HCT116 (cell line): ENCODE results near the gene TDRD9. TPM values are rescaled to one million over a fixed set of nuclear protein-coding genes. Genes with fewer than 3 reads are reported as not detected.

ENCODE experiments used
- ATAC-seq: fragments of 200-7000 bp; cut with Tn5 transposase; 2 replicates; pipeline ENCODE4 v1.9.1; 2020; ENCODE audit warnings: mild to moderate bottlenecking, moderate library complexity
- BruUV-seq: library from RNA; stranded (reverse); fragments of 400-500 nt; replicated peaks from 2 replicates; lab custom pipeline; 2021; lab: Mats Ljungman, UMichigan
- CTCF ChIA-PET: fragments of 300-600 bp; sonication (Branson Sonifier 250); formaldehyde crosslinking; loops from one replicate; lab custom pipeline; 2021; ENCODE audit warnings: antibody characterized with exemption; lab: Charles Lee
- POLR2A ChIA-PET: fragments of 300-600, 350-600 bp; sonication (Branson Sonifier 250); formaldehyde crosslinking; loops from one replicate; lab custom pipeline; 2021; ENCODE audit warnings: antibody characterized with exemption; lab: Charles Lee
- RAD21 ChIA-PET, 2 experiments: fragments of 300-600 bp; sonication (Branson Sonifier 250); formaldehyde crosslinking; loops; one replicate each; lab custom pipeline; 2023; ENCODE audit warnings: low total read pairs in 2 of 2; ENCODE audit not compliant: uncharacterized antibody in 2 of 2, unreplicated experiment in 2 of 2, low non-redundant PET in 1 of 2; lab: Charles Lee
- DNase-seq: peaks from one replicate; pipeline ENCODE4 v3.0.0-alpha.2; 2010; ENCODE audit warnings: low read depth, low spot score
- H2AFZ ChIP-seq: fragments of 200-600 bp; shearing (Covaris generic), sonication (generic); 2 replicates; pipeline ENCODE4 v1.6.1; 2017; ENCODE audit warnings: low read depth, mixed run types, mixed read lengths, antibody characterized with exemption, low read length; ENCODE audit not compliant: poor library complexity, severe bottlenecking
- H3K27ac ChIP-seq: 2 replicates; pipeline ENCODE4 v1.5.1; 2012; ENCODE audit warnings: low read depth, low read length
- H3K27me3 ChIP-seq: fragments of 200-600 bp; sonication (generic); 2 replicates; pipeline ENCODE4 v1.6.1; 2016; ENCODE audit warnings: mixed run types, low read length, mixed read lengths; ENCODE audit not compliant: insufficient read depth
- H3K36me3 ChIP-seq, 2 experiments: fragments of 200-500 bp in 1 of 2; fragments of 200-600 bp in 1 of 2; sonication (Bioruptor generic) in 1 of 2; sonication (generic) in 1 of 2; 2 replicates each; pipeline versions ENCODE4 v1.5.1 to v1.6.1; 2014 to 2016; ENCODE audit warnings: low read length in 2 of 2, inconsistent platforms in 1 of 2, mixed read lengths in 1 of 2, mixed run types in 1 of 2; ENCODE audit not compliant: insufficient read depth in 2 of 2, control insufficient read depth in 1 of 2
- H3K4me1 ChIP-seq, 2 experiments: fragments of 200-600 bp in 1 of 2; sonication (generic) in 1 of 2; 2 replicates each; pipeline versions ENCODE4 v1.5.1 to v1.6.1; 2012 to 2017; ENCODE audit warnings: low read length in 2 of 2, inconsistent platforms in 1 of 2, mild to moderate bottlenecking in 1 of 2, mixed read lengths in 1 of 2, mixed run types in 1 of 2, moderate library complexity in 1 of 2; ENCODE audit not compliant: insufficient read depth in 2 of 2, control insufficient read depth in 1 of 2
- H3K4me2 ChIP-seq: fragments of 200-600 bp; sonication (generic); 2 replicates; pipeline ENCODE4 v1.6.1; 2017; ENCODE audit warnings: mixed run types, low read length, mixed read lengths
- H3K4me3 ChIP-seq, 2 experiments: fragments of 200-600 bp in 1 of 2; sonication (generic) in 1 of 2; replicated peaks in 1 of 2; 2 replicates each; pipeline ENCODE4 v1.5.1; 2011 to 2016; ENCODE audit warnings: low read length in 2 of 2, control low read depth in 1 of 2, low read depth in 1 of 2, mild to moderate bottlenecking in 1 of 2, mixed read lengths in 1 of 2, mixed run types in 1 of 2
- H3K79me2 ChIP-seq: fragments of 200-600 bp; sonication (generic); 2 replicates; pipeline ENCODE4 v1.6.1; 2017; ENCODE audit warnings: mild to moderate bottlenecking, mixed run types, low read length, moderate library complexity, mixed read lengths; ENCODE audit not compliant: insufficient read depth
- H3K9ac ChIP-seq: fragments of 200-600 bp; sonication (generic); 2 replicates; pipeline ENCODE4 v1.6.1; 2016; ENCODE audit warnings: low read length, mixed read lengths
- H3K9me2 ChIP-seq: fragments of 200-600 bp; sonication (generic), shearing (Covaris generic); 2 replicates; pipeline ENCODE4 v1.6.1; 2017; ENCODE audit warnings: mixed run types, mild to moderate bottlenecking, moderate library complexity; ENCODE audit not compliant: insufficient read depth
- H3K9me3 ChIP-seq, 2 experiments: fragments of 200-500 bp in 1 of 2; fragments of 200-600 bp in 1 of 2; sonication (Bioruptor generic) in 1 of 2; sonication (generic) in 1 of 2; 2 replicates each; pipeline ENCODE4 v1.6.1; 2014 to 2017; ENCODE audit warnings: low read length in 2 of 2, mixed read lengths in 2 of 2, inconsistent platforms in 1 of 2, low read depth in 1 of 2, mild to moderate bottlenecking in 1 of 2, mixed run types in 1 of 2, moderate library complexity in 1 of 2; ENCODE audit not compliant: control insufficient read depth in 1 of 2, insufficient read depth in 1 of 2
- H4K20me1 ChIP-seq: fragments of 200-600 bp; sonication (generic), shearing (Covaris generic); 2 replicates; pipeline ENCODE4 v1.6.1; 2017; ENCODE audit warnings: mixed run types, mild to moderate bottlenecking, moderate library complexity; ENCODE audit not compliant: insufficient read depth
- ATF3 ChIP-seq: IDR thresholded peaks from 2 replicates; pipeline ENCODE4 v1.6.1; 2012
- CBX3 ChIP-seq: IDR thresholded peaks from 2 replicates; pipeline ENCODE4 v1.6.1; 2012; ENCODE audit warnings: low read depth
- CEBPB ChIP-seq: IDR thresholded peaks from 2 replicates; pipeline ENCODE4 v1.6.1; 2012; ENCODE audit warnings: low read depth
- EGR1 ChIP-seq: IDR thresholded peaks from 2 replicates; pipeline ENCODE4 v1.6.1; 2012; ENCODE audit warnings: low read depth
- ELF1 ChIP-seq: IDR thresholded peaks from 2 replicates; pipeline ENCODE4 v1.6.1; 2012; ENCODE audit warnings: low read depth, borderline replicate concordance
- EZH2 ChIP-seq: fragments of 200-600 bp; sonication (generic); IDR thresholded peaks from 2 replicates; pipeline ENCODE4 v1.6.1; 2017; ENCODE audit warnings: antibody characterized with exemption, mixed run types
- EZH2phosphoT487 ChIP-seq: fragments of 200-600 bp; IDR thresholded peaks from 2 replicates; pipeline ENCODE4 v1.6.1; 2018; ENCODE audit warnings: antibody characterized with exemption, borderline replicate concordance
- FOSL1 ChIP-seq: IDR thresholded peaks from 2 replicates; pipeline ENCODE4 v1.6.1; 2012; ENCODE audit warnings: low read depth
- JUND ChIP-seq: IDR thresholded peaks from 2 replicates; pipeline ENCODE4 v1.6.1; 2012
- POLR2A ChIP-seq: IDR thresholded peaks from 2 replicates; pipeline ENCODE4 v1.7.0; 2011; ENCODE audit warnings: borderline replicate concordance; ENCODE audit not compliant: insufficient read depth, insufficient read length; ENCODE audit errors: extremely low read depth
- POLR2AphosphoS5 ChIP-seq: IDR thresholded peaks from 2 replicates; pipeline ENCODE4 v1.6.1; 2011; ENCODE audit warnings: mild to moderate bottlenecking, low read depth, low read length, moderate library complexity
- RAD21 ChIP-seq: IDR thresholded peaks from 2 replicates; pipeline ENCODE4 v1.6.1; 2012; ENCODE audit warnings: low read depth, mild to moderate bottlenecking
- REST ChIP-seq: IDR thresholded peaks from 2 replicates; pipeline ENCODE4 v1.6.1; 2012; ENCODE audit warnings: low read depth
- SIN3A ChIP-seq: IDR thresholded peaks from 2 replicates; pipeline ENCODE4 v1.6.1; 2012; ENCODE audit warnings: low read depth
- SP1 ChIP-seq: IDR thresholded peaks from 2 replicates; pipeline ENCODE4 v1.6.1; 2012; ENCODE audit warnings: low read depth
- SRF ChIP-seq: IDR thresholded peaks from 2 replicates; pipeline ENCODE4 v1.6.1; 2012; ENCODE audit warnings: low read depth
- TCF7L2 ChIP-seq: IDR thresholded peaks from 2 replicates; pipeline ENCODE4 v1.7.0; 2011; ENCODE audit warnings: borderline replicate concordance, inconsistent platforms; ENCODE audit not compliant: insufficient read depth, insufficient read length; ENCODE audit errors: extremely low read depth
- YY1 ChIP-seq: IDR thresholded peaks from 2 replicates; pipeline ENCODE4 v1.6.1; 2011; ENCODE audit warnings: low read length, low read depth, moderate library complexity, mild to moderate bottlenecking; ENCODE audit not compliant: insufficient replicate concordance; ENCODE audit errors: extremely low read depth
- ZBTB33 ChIP-seq: IDR thresholded peaks from 2 replicates; pipeline ENCODE4 v1.6.1; 2011; ENCODE audit warnings: mild to moderate bottlenecking, low read length, moderate library complexity; ENCODE audit not compliant: insufficient replicate concordance; ENCODE audit errors: extremely low read depth
- ZFX ChIP-seq: fragments of 450-650 bp; IDR thresholded peaks from 2 replicates; pipeline ENCODE4 v1.6.1; 2017
- ZNF274 ChIP-seq: fragments of 200-500 bp; sonication (Bioruptor generic); IDR thresholded peaks from 2 replicates; pipeline ENCODE4 v1.6.1; 2014; ENCODE audit warnings: mild to moderate bottlenecking, low read depth, low read length, inconsistent platforms
- intact Hi-C: fragments of 100-400 bp; cut with micrococcal nuclease; formaldehyde crosslinking; loops from 2 replicates; pipeline ENCODE4 v1.10.0; 2022
- total RNA-seq: library from RNA; stranded (reverse); gene quantifications from one replicate; pipeline ENCODE4 v1.2.1, GENCODE V29; 2021; ENCODE audit not compliant: unreplicated experiment

The TDRD9 gene
- total RNA-seq, 1 experiment from 2014 or later: not detected

GRCh38 chr14:103920981-103921854, 7.0 kb upstream of the TDRD9 start:
- H3K4me2 ChIP-seq: peak overlapping the region; percentile 88
- no peaks in the 10 kb centered on the region for H3K9me2 ChIP-seq
- peaks cover 7% of the 10 kb centered on the region in 2 experiments; a peak in 3 of 4 replicates for H3K36me3 ChIP-seq
- ChIA-PET POLR2A (interaction anchor here (1.2 kb wide), 1 partner anchor 60 kb away, joined by 3 read pairs; no protein-coding TSS in a partner anchor), RAD21 (interaction anchor here in 1 of 2 experiments (0.7 kb wide), 1 partner anchor 17 kb away, joined by 4 read pairs; no protein-coding TSS in a partner anchor), CTCF (interaction anchor here (0.6 to 1.4 kb wide), 8 partner anchors 10 to 115 kb away, joined by 3 to 4 read pairs (median 3); no protein-coding TSS in a partner anchor)
- intact Hi-C loops: no loop called here
- ATAC-seq (peak; percentile 98), DNase-seq (peak; percentile 86)
- H3K27me3 ChIP-seq: no peaks in the 10 kb centered on the region
- H3K27ac ChIP-seq: peak overlapping the region; percentile 85
- peak overlapping the region; percentile 70 for H2AFZ ChIP-seq
- peak overlapping the region; percentile 89 for H3K9ac ChIP-seq
- no peaks in the 10 kb centered on the region for H4K20me1 ChIP-seq
- peaks cover 52% of the 10 kb centered on the region for H3K79me2 ChIP-seq
- peak overlapping the region; percentile 94 to 99 for H3K4me3 ChIP-seq
- BruUV-seq: TSS peak; percentile 77
- no peaks in the 10 kb centered on the region for H3K9me3 ChIP-seq
- peaks cover 6 to 16% of the 10 kb centered on the region in 2 experiments; a peak in 3 of 4 replicates for H3K4me1 ChIP-seq
- TF ChIP-seq ELF1 (peak; percentile 97), EZH2phosphoT487 (no peak), SP1 (peak; percentile 71), RAD21 (0 out of 2 replicates have a peak, but pooled peaks have one; percentile 24), ZNF274 (no peak), ZBTB33 (peak; percentile 67), POLR2A (peak; percentile 84), JUND (0 out of 2 replicates have a peak, but pooled peaks have one; percentile 17), TCF7L2 (peak; percentile 31), ATF3 (no peak), YY1 (peak; percentile 77), CBX3 (peak; percentile 90; the same call in 1 of the 2 replicates), EZH2 (no peak), SRF (peak; percentile 30; the same call in 1 of the 2 replicates), EGR1 (0 out of 2 replicates have a peak, but pooled peaks have one; percentile 56), POLR2AphosphoS5 (peak; percentile 97), SIN3A (peak; percentile 93), ZFX (peak; percentile 89), CEBPB (no peak), REST (no peak), FOSL1 (0 out of 2 replicates have a peak, but pooled peaks have one; percentile 15)
